GM12878 (cell line): ENCODE measurements around the gene SPHK2.
"Not testable (repeated sequence)": the region's sequence is repeated elsewhere in the genome, so short reads cannot be mapped to it uniquely, and the experiment has no call there.

Experiments
- ATF3 ChIP-seq: IDR thresholded peaks from 2 replicates; pipeline ENCODE4 v1.6.1; 2011; ENCODE audit warnings: low read depth, mild to moderate bottlenecking, low read length, moderate library complexity, borderline replicate concordance; ENCODE audit errors: extremely low read depth
- BACH1 ChIP-seq: fragments of 450-650 bp; IDR thresholded peaks from 2 replicates; pipeline ENCODE4 v1.6.1; 2017; ENCODE audit warnings: mild to moderate bottlenecking, borderline replicate concordance
- CHD2 ChIP-seq: IDR thresholded peaks from 2 replicates; pipeline ENCODE4 v1.6.1; 2011; ENCODE audit warnings: low read depth, low read length, improper control_type of control experiment, borderline replicate concordance
- CREB1 ChIP-seq: IDR thresholded peaks from 2 replicates; pipeline ENCODE4 v1.6.1; 2012; ENCODE audit warnings: low read depth, mild to moderate bottlenecking, inconsistent platforms
- CTCF ChIP-seq, 3 experiments: IDR thresholded peaks in 2 of 3; conservative IDR thresholded peaks in 1 of 3; 2 replicates each; pipeline ENCODE4 v1.5.1; 2011; ENCODE audit warnings: low read depth in 3 of 3, low read length in 3 of 3, mild to moderate bottlenecking in 3 of 3, control low read depth in 2 of 3, moderate library complexity in 2 of 3, inconsistent platforms in 1 of 3, mixed read lengths in 1 of 3; ENCODE audit not compliant: control insufficient read depth in 2 of 3, insufficient read depth in 1 of 3; ENCODE audit errors: extremely low read depth in 1 of 3
- DPF2 ChIP-seq: fragments of 450-650 bp; IDR thresholded peaks from 2 replicates; pipeline ENCODE4 v1.6.1; 2017; ENCODE audit warnings: mild to moderate bottlenecking
- EGR1 ChIP-seq, 2 experiments: IDR thresholded peaks; 1 replicate in 1 of 2; 2 replicates in 1 of 2; pipeline ENCODE4 v1.6.1; 2011 to 2012; ENCODE audit warnings: low read depth in 2 of 2, low read length in 2 of 2, borderline replicate concordance in 1 of 2, mild to moderate bottlenecking in 1 of 2, moderate library complexity in 1 of 2
- FOXK2 ChIP-seq: fragments of 450-650 bp; IDR thresholded peaks from 2 replicates; pipeline ENCODE4 v1.6.1; 2017; ENCODE audit warnings: mild to moderate bottlenecking, moderate library complexity
- GATAD2B ChIP-seq: fragments of 450-650 bp; conservative IDR thresholded peaks from 2 replicates; pipeline ENCODE4 v1.6.1; 2017; ENCODE audit warnings: low read depth, mild to moderate bottlenecking, moderate library complexity
- LARP7 ChIP-seq: fragments of 450-650 bp; IDR thresholded peaks from 2 replicates; pipeline ENCODE4 v1.6.1; 2017; ENCODE audit warnings: mild to moderate bottlenecking
- POLR2AphosphoS5 ChIP-seq: IDR thresholded peaks from 2 replicates; pipeline ENCODE4 v1.6.1; 2011; ENCODE audit warnings: mild to moderate bottlenecking, low read length, inconsistent platforms
- RAD21 ChIP-seq: IDR thresholded peaks from 2 replicates; pipeline ENCODE4 v1.6.1; 2011; ENCODE audit warnings: mild to moderate bottlenecking, low read depth, low read length, moderate library complexity; ENCODE audit not compliant: insufficient read depth
- SMARCA5 ChIP-seq: fragments of 450-650 bp; IDR thresholded peaks from 2 replicates; pipeline ENCODE4 v1.6.1; 2017; ENCODE audit warnings: mild to moderate bottlenecking
- ZNF207 ChIP-seq: fragments of 450-650 bp; IDR thresholded peaks from 2 replicates; pipeline ENCODE4 v1.6.1; 2014; ENCODE audit warnings: antibody characterized with exemption, mild to moderate bottlenecking, borderline replicate concordance

DNA sequence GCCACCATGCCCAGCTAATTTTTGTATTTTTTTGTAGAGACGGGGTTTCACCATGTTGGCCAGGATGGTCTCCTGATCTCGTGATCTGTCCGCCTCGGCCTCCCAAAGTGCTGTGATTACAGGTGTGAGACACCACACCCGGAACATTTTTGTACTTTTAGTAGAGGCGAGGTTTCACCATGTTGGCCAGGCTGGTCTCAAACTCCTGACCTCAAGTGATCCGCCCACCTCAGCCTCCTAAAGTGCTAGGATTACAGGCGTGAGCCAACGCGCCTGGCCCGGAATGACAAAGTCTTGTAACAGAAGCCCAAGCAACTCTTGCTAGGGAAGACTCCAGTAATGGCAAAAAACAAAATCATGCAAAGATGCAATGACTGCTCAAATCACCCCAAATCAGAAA, 13.0 kb downstream of the SPHK2 start:
- TF ChIP-seq EGR1 (IDR thresholded peaks at IDR 0.05; ENCODE audit: borderline replicate concordance in 1 of 2, low read depth in 2 of 2, low read length in 2 of 2); GATAD2B; FOXK2; DPF2; CTCF (IDR thresholded peaks at IDR 0.05 in 2 of 3, conservative IDR thresholded peaks at IDR 0.05 in 1 of 3; ENCODE audit: control insufficient read depth in 2 of 3, extremely low read depth in 1 of 3, insufficient read depth in 1 of 3, low read depth in 3 of 3, low read length in 3 of 3); SMARCA5; BACH1; CREB1; ATF3; RAD21; LARP7; POLR2AphosphoS5; CHD2; ZNF207: not testable (repeated sequence)
